PFSK-1 (cell line): ENCODE results near the gene DENND2D.

Experiments used
- FOXP2 ChIP-seq: optimal IDR thresholded peaks from 2 replicates; pipeline ENCODE3; 2011; ENCODE audit warnings: borderline replicate concordance, control low read depth, inconsistent platforms; ENCODE audit not compliant: insufficient read depth; ENCODE audit errors: extremely low read length, extremely low read depth
- POLR2AphosphoS5 ChIP-seq: IDR thresholded peaks from 2 replicates; pipeline ENCODE4 v1.6.1; 2012; ENCODE audit warnings: low read depth, mild to moderate bottlenecking, control low read depth, low read length, moderate library complexity
- REST ChIP-seq, 2 experiments: IDR thresholded peaks; 2 replicates each; pipeline versions ENCODE4 v1.6.1 to v1.8.0; 2011 to 2012; ENCODE audit warnings: low read depth in 2 of 2, low read length in 2 of 2, control low read depth in 1 of 2, inconsistent platforms in 1 of 2, mild to moderate bottlenecking in 1 of 2, moderate library complexity in 1 of 2; ENCODE audit not compliant: insufficient read depth in 1 of 2
- SIN3A ChIP-seq: IDR thresholded peaks from 2 replicates; pipeline ENCODE4 v1.6.1; 2012; ENCODE audit warnings: mild to moderate bottlenecking, low read length, moderate library complexity, borderline replicate concordance; ENCODE audit not compliant: insufficient read depth
- TAF1 ChIP-seq: IDR thresholded peaks from 2 replicates; pipeline ENCODE4 v1.6.1; 2012; ENCODE audit warnings: low read length, control low read depth, borderline replicate concordance; ENCODE audit not compliant: insufficient read depth

The DENND2D gene

GRCh38 chr1:111195002-111195684 is 5.3 kb downstream of the DENND2D start:
- no peak for TF ChIP-seq FOXP2
- TF ChIP-seq TAF1: no peak
- TF ChIP-seq SIN3A: no peak
- TF ChIP-seq REST (IDR thresholded peaks at IDR 0.05; ENCODE audit: insufficient read depth in 1 of 2, low read depth in 2 of 2, low read length in 2 of 2): no peak
- TF ChIP-seq POLR2AphosphoS5: no peak

GRCh38 chr1:111193712-111194480 is 6.5 kb downstream of the DENND2D start:
- TF ChIP-seq SIN3A: no peak
- TF ChIP-seq REST (IDR thresholded peaks at IDR 0.05; ENCODE audit: insufficient read depth in 1 of 2, low read depth in 2 of 2, low read length in 2 of 2): no peak
- no peak for TF ChIP-seq FOXP2
- TF ChIP-seq POLR2AphosphoS5: no peak
- no peak for TF ChIP-seq TAF1

- no peak for TF ChIP-seq TAF1
- TF ChIP-seq REST (IDR thresholded peaks at IDR 0.05; ENCODE audit: insufficient read depth in 1 of 2, low read depth in 2 of 2, low read length in 2 of 2): no peak
- TF ChIP-seq SIN3A: no peak
- no peak for TF ChIP-seq POLR2AphosphoS5
- TF ChIP-seq FOXP2: no peak
These were observed 7.6 kb downstream of the DENND2D start for GRCh38 chr1:111192658-111193519.

GRCh38 chr1:111192074-111192473 is 8.4 kb downstream of the DENND2D start:
- TF ChIP-seq REST (IDR thresholded peaks at IDR 0.05; ENCODE audit: insufficient read depth in 1 of 2, low read depth in 2 of 2, low read length in 2 of 2): no peak
- TF ChIP-seq SIN3A: no peak
- no peak for TF ChIP-seq FOXP2
- TF ChIP-seq POLR2AphosphoS5: no peak
- no peak for TF ChIP-seq TAF1
